HG02943 (cell line): ENCODE data around the gene XIST.
A peak's percentile ranks its signal among the peaks of the same experiment; 100 is the strongest.
"Not testable (repeated sequence)": the region's sequence is repeated elsewhere in the genome, so short reads cannot be mapped to it uniquely, and the experiment has no call there.

ENCODE experiments used
- ATAC-seq: cut with Tn5 transposase; IDR thresholded peaks from one replicate; pipeline ENCODE4 v1.9.1; 2021; ENCODE audit warnings: mild to moderate bottlenecking, low read depth, moderate library complexity; ENCODE audit not compliant: unreplicated experiment

XIST gene

GRCh38 chrX:73852467-73852866, at the start of gene XIST:
Gene XIST, minus strand, starts transcription at chrX:73852714.
- ATAC-seq: no peak

GRCh38 chrX:73898315-73898714, 45.8 kb upstream of the XIST start:
- ATAC-seq: not testable (repeated sequence)

- ATAC-seq: not testable (repeated sequence)
Observed at GRCh38 chrX:73892515-73893090, 40.1 kb upstream of the XIST start.

GRCh38 chrX:73882260-73882659, 29.7 kb upstream of the XIST start:
- ATAC-seq: not testable (repeated sequence)

- ATAC-seq: no peak
Observed at GRCh38 chrX:73877687-73878086, 25.2 kb upstream of the XIST start.

- ATAC-seq: no peak
Observed at GRCh38 chrX:73876911-73877310, 24.4 kb upstream of the XIST start.

GRCh38 chrX:73868916-73869315, 16.4 kb upstream of the XIST start:
- no peak for ATAC-seq

GRCh38 chrX:73867144-73867543, 14.6 kb upstream of the XIST start:
- ATAC-seq: no peak

GRCh38 chrX:73863852-73864251, 11.3 kb upstream of the XIST start:
- ATAC-seq: no peak

- ATAC-seq: no peak
Observed at GRCh38 chrX:73863268-73863667, 10.8 kb upstream of the XIST start.

GRCh38 chrX:73859622-73860021, 7.1 kb upstream of the XIST start:
- no peak for ATAC-seq

- no peak for ATAC-seq
Observed at GRCh38 chrX:73855546-73855945, 3.0 kb upstream of the XIST start.

- no peak for ATAC-seq
Observed at GRCh38 chrX:73852022-73852421, 492 bp downstream of the XIST start.

- peak; percentile 77 for ATAC-seq
Observed at GRCh38 chrX:73851014-73852009, 1.2 kb downstream of the XIST start.

- ATAC-seq: no peak
Observed at GRCh38 chrX:73850124-73851013, 2.1 kb downstream of the XIST start.

- ATAC-seq: no peak
Observed at GRCh38 chrX:73849073-73849472, 3.4 kb downstream of the XIST start.

- ATAC-seq: no peak
Observed at GRCh38 chrX:73847991-73848390, 4.5 kb downstream of the XIST start.

- no peak for ATAC-seq
Observed at GRCh38 chrX:73847100-73847499, 5.4 kb downstream of the XIST start.

GRCh38 chrX:73842541-73843234, 9.8 kb downstream of the XIST start:
- ATAC-seq: no peak

GRCh38 chrX:73841337-73841736, 11.2 kb downstream of the XIST start:
- ATAC-seq: no peak
